Epithelial cell of proximal tubule (primary cell): ENCODE results near the gene MS4A2. TPM values are rescaled to one million over a fixed set of nuclear protein-coding genes. Genes with fewer than 3 reads are reported as not detected.

ENCODE experiments used
- DNase-seq: peaks from one replicate; pipeline ENCODE4 v3.0.0-alpha.2; 2011; ENCODE audit warnings: low read depth
- H3K4me3 ChIP-seq: 2 replicates; pipeline ENCODE4 v1.5.1; 2011; ENCODE audit warnings: low read depth, mild to moderate bottlenecking, low read length
- total RNA-seq: library from RNA; depleted of rRNA; stranded (reverse); fragments of >200 nt; gene quantifications from 2 replicates; pipeline ENCODE4 v1.2.3, GENCODE V29; 2015
- TF ChIP-seq, protein P1 (sequence below): conservative IDR thresholded peaks from 2 replicates; pipeline ENCODE4 v1.5.1; 2012; ENCODE audit warnings: low read depth, mild to moderate bottlenecking, low read length

MS4A2 gene
- total RNA-seq, 1 donor from 2014 or later: not detected

DNA sequence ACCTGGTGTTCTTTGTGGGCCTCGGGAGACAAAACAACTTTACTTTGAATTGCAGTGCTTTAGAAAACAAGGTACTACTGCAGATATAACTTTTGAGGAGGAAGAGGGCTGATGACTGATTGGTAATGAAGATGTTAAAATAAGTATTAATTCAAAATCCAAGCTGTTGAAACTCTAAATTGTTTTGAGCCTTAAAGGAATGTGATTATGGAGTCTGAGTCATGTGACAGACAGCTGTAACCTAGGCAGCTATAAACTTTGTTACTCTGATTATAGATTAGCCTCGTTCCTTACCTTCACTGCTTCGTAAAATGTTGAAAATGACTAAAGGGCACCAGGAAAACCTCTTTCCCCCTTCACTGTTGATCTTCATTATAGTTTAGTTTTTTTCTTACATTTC is 43.4 kb downstream of the MS4A2 start:
- H3K4me3 ChIP-seq: no peak overlapping the region
- TF ChIP-seq, protein P1, sequence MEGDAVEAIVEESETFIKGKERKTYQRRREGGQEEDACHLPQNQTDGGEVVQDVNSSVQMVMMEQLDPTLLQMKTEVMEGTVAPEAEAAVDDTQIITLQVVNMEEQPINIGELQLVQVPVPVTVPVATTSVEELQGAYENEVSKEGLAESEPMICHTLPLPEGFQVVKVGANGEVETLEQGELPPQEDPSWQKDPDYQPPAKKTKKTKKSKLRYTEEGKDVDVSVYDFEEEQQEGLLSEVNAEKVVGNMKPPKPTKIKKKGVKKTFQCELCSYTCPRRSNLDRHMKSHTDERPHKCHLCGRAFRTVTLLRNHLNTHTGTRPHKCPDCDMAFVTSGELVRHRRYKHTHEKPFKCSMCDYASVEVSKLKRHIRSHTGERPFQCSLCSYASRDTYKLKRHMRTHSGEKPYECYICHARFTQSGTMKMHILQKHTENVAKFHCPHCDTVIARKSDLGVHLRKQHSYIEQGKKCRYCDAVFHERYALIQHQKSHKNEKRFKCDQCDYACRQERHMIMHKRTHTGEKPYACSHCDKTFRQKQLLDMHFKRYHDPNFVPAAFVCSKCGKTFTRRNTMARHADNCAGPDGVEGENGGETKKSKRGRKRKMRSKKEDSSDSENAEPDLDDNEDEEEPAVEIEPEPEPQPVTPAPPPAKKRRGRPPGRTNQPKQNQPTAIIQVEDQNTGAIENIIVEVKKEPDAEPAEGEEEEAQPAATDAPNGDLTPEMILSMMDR: no peak
- no peak for DNase-seq

DNA sequence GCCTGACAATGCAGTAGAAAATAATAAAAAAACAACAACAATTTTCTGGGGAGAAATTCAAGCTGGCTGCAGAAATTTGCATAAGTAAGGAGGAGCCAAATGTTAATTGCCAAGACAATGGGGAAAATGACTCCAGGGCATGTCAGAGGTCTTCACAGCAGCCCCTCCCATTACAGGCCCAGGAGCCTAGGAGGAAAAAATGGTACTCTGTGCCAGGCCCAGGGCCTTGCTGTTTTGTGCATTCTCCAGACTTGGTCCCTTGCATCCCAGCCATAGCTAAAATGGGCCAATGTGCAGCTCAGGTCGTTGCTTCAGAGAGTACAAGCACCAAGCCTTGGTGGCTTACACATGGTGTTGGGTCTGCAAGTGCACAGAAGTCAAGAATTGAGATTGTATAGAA is 45.5 kb downstream of the MS4A2 start:
- DNase-seq: no peak

DNA sequence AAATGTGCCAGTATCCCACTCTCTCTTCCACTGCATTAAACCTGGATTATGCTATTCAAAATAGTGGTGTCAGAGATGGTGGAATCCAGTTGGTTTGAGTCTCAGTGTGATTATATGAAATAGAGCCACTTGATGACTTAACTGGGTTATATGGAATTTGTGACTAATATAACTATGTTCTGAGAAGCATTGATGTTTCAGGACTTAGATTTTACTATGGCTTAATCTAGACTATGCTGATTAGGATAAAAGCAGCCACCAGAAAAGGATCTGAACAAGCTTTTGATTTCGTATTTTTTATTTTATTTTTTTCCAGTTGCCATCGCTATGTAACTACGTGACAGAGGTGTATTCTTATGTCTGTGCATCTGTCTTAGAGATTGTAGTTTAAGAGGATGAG is 55.3 kb downstream of the MS4A2 start:
- DNase-seq: no peak
- no peak overlapping the region for H3K4me3 ChIP-seq
- TF ChIP-seq, protein P1: no peak

More for the DNA sequence above, 45.5 kb downstream of the MS4A2 start:
- H3K4me3 ChIP-seq: no peak overlapping the region
- TF ChIP-seq, protein P1: no peak

DNA sequence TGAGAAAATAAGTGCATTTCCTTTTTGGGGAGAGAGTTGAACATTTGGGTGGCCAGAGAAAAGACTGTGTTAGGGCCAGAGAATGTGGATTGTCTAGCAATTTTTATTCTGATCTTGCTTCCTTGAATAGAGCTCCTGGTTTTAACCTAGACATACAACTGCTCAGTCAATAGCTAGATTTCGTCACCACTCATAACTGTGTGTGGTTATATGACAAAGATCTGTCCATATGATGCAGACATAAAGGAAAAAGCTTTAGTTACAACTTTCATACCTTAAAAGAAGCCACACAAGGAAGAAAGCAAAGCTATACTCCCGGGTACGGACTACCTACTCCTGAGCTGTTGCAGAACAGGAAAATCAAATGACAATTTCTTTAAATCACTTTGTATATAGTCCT is 57.2 kb downstream of the MS4A2 start:
- TF ChIP-seq, protein P1: no peak
- H3K4me3 ChIP-seq: no peak overlapping the region
- no peak for DNase-seq

Other genes with a start within 250 kb of the MS4A2 start
- not detected in 2 replicates for gene CBLIF, start 243.2 kb upstream of the MS4A2 start, total RNA-seq
- gene TCN1, start 222.2 kb upstream of the MS4A2 start, total RNA-seq: 0.80 and 1.3 TPM in 2 replicates
- gene OOSP3, start 209.9 kb upstream of the MS4A2 start, total RNA-seq: not detected in 2 replicates
- not detected in 2 replicates for gene OOSP1, start 150.2 kb upstream of the MS4A2 start, total RNA-seq
- not detected in 2 replicates for gene OOSP4A, start 124.6 kb upstream of the MS4A2 start, total RNA-seq
- not detected in 2 replicates for gene OOSP4B, start 71.5 kb upstream of the MS4A2 start, total RNA-seq
- not detected in 2 replicates for gene OOSP2, start 48.3 kb upstream of the MS4A2 start, total RNA-seq
- gene MS4A3, start 32.0 kb upstream of the MS4A2 start, total RNA-seq: not detected in 2 replicates
- gene MS4A6A, start 94.4 kb downstream of the MS4A2 start, total RNA-seq: not detected in 2 replicates
- not detected in 2 replicates for gene MS4A4E, start 154.5 kb downstream of the MS4A2 start, total RNA-seq
- gene MS4A4A, start 192.0 kb downstream of the MS4A2 start, total RNA-seq: not detected in 2 replicates
- gene MS4A6E, start 238.6 kb downstream of the MS4A2 start, total RNA-seq: not detected in 2 replicates